ENCODE measurements around the gene FRAS1.
"Not testable (repeated sequence)": the region's sequence is repeated elsewhere in the genome, so short reads cannot be mapped to it uniquely, and the experiment has no call there.

FRAS1 gene

DNA sequence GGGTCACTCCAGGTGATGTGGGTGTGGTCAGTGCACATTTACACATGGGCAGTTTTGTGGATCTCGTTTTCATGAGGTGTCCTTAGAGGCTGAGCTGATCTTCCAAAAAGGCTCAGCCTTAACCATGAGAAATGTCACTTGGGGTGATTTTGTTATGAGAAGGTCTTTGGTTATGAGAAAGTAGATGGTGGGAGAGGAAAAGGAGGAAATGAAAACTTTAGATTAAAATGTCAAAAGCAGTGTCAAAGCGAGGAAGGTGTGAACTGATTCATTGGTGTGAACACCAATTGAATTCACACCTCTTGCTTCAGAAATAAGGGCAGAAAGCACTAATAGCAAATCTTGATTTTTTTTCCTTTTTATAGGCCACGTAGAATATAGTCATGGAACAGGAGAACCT is 394.3 kb downstream of the FRAS1 start:
- H3K9ac ChIP-seq (ENCODE audit: low read length) = no peak overlapping the region
- no peak overlapping the region for H3K4me3 ChIP-seq (ENCODE audit: low read length)
- no peaks in the 10 kb centered on the region for H3K9me3 ChIP-seq (ENCODE audit: control insufficient read depth, low read length)
- no peaks in the 10 kb centered on the region for H3K36me3 ChIP-seq (ENCODE audit: control insufficient read depth, insufficient read depth, low read length, severe bottlenecking)
- no peak for DNase-seq (ENCODE audit: low read depth)
- H3K4me1 ChIP-seq (ENCODE audit: control insufficient read depth, insufficient read depth, low read length) = peaks cover 18% of the 10 kb centered on the region
- H3K27me3 ChIP-seq (replicated peaks; ENCODE audit: control insufficient read depth, insufficient read depth, low read length) = no peaks in the 10 kb centered on the region

DNA sequence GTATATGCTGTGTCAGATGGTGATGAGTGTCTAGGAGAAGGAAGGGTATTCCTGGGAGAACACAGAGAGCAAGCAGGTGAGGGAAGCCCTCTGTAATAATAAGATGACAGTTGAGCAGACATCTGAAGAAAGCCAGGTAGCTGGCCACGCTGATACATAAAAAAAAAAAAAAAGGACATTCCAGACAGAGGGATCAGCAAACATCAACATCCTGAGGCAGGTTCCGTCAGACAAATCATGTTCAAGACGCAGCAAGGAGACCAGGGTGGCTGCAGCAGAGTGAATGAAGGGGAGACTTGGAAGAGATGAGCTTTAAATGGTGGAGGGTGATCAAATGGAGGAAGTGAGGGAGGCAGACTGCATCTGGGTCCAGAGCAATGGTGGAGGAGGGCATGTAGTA is 396.9 kb downstream of the FRAS1 start:
- no peaks in the 10 kb centered on the region for H3K4me1 ChIP-seq (ENCODE audit: control insufficient read depth, insufficient read depth, low read length)
- DNase-seq (ENCODE audit: low read depth) = no peak
- H3K9me3 ChIP-seq (ENCODE audit: control insufficient read depth, low read length) = no peaks in the 10 kb centered on the region
- no peaks in the 10 kb centered on the region for H3K27me3 ChIP-seq (replicated peaks; ENCODE audit: control insufficient read depth, insufficient read depth, low read length)
- no peak overlapping the region for H3K4me3 ChIP-seq (ENCODE audit: low read length)
- no peak overlapping the region for H3K9ac ChIP-seq (ENCODE audit: low read length)
- H3K36me3 ChIP-seq (ENCODE audit: control insufficient read depth, insufficient read depth, low read length, severe bottlenecking) = no peaks in the 10 kb centered on the region

DNA sequence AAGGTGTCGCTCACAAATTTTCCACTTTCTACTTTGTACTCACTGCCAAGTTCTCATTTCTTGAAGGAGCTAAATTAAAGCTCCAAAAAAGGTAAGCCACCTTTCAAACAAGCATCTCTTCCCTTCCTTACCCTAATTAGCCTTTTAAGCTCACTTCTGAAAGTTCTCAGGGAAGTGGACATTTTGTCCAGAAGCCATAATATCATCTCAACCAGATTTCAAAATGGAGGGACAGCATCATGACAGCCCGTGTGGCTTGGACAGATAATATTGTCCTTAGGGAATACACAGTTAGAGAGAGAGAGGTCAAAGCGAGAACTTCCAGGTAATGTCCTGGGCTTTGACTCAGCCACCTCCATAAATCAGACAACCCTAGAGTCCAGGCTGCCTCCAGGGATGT is 400.6 kb downstream of the FRAS1 start:
- Histone ChIP-seq H3K9ac (ENCODE audit: low read length) (no peak overlapping the region), H3K36me3 (ENCODE audit: control insufficient read depth, insufficient read depth, low read length, severe bottlenecking) (no peaks in the 10 kb centered on the region), H3K27me3 (replicated peaks; ENCODE audit: control insufficient read depth, insufficient read depth, low read length) (no peaks in the 10 kb centered on the region), H3K4me3 (ENCODE audit: low read length) (no peak overlapping the region), H3K9me3 (ENCODE audit: control insufficient read depth, low read length) (no peaks in the 10 kb centered on the region), H3K4me1 (ENCODE audit: control insufficient read depth, insufficient read depth, low read length) (no peaks in the 10 kb centered on the region)
- DNase-seq (ENCODE audit: low read depth) = no peak

DNA sequence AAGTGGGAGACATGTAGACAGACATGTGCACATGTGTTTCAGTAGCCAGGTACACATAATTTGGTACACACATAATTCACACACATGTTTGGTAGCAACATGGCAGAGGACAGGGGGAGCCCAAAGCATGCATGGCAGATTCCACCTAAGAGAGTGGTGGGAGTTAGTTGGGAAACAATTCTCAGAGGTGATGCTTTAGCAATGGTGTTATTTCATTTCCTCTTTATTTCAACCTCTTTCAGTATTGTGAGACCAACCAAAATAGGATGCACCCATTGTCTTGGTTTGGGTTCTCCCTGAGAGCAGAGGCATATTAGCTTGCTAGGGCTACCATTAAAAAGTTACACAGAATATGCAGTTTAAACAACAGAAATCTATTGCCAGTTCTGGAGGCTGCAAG is 402.2 kb downstream of the FRAS1 start:
- no peaks in the 10 kb centered on the region for H3K27me3 ChIP-seq (replicated peaks; ENCODE audit: control insufficient read depth, insufficient read depth, low read length)
- H3K4me1 ChIP-seq (ENCODE audit: control insufficient read depth, insufficient read depth, low read length) = no peaks in the 10 kb centered on the region
- no peaks in the 10 kb centered on the region for H3K9me3 ChIP-seq (ENCODE audit: control insufficient read depth, low read length)
- no peak overlapping the region for H3K4me3 ChIP-seq (ENCODE audit: low read length)
- H3K9ac ChIP-seq (ENCODE audit: low read length) = no peak overlapping the region
- peaks cover under 1% of the 10 kb centered on the region for H3K36me3 ChIP-seq (ENCODE audit: control insufficient read depth, insufficient read depth, low read length, severe bottlenecking)
- DNase-seq (ENCODE audit: low read depth) = no peak

DNA sequence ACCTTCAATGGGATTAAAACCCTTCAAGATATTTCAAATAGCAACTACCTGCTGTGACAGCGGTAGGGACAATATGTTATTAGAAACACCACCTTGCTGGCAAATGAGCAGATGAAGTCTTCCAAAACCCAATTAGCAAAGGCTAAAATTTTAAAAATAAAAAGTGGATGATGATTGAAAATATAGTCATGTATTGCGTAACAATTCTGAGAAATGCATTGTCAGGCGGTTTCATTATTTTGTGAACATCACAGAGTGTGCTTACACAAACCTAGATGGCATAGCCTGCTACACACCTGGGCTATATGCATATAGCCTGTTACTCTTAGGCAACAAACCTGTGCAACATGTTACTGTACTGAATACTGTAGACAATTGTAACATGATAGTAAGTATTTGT is 403.2 kb downstream of the FRAS1 start:
- Histone ChIP-seq H3K4me1 (ENCODE audit: control insufficient read depth, insufficient read depth, low read length) (no peaks in the 10 kb centered on the region), H3K36me3 (ENCODE audit: control insufficient read depth, insufficient read depth, low read length, severe bottlenecking) (peaks cover 9% of the 10 kb centered on the region), H3K9me3 (ENCODE audit: control insufficient read depth, low read length) (no peaks in the 10 kb centered on the region), H3K9ac (ENCODE audit: low read length) (no peak overlapping the region), H3K27me3 (replicated peaks; ENCODE audit: control insufficient read depth, insufficient read depth, low read length) (no peaks in the 10 kb centered on the region), H3K4me3 (ENCODE audit: low read length) (no peak overlapping the region)
- no peak for DNase-seq (ENCODE audit: low read depth)

DNA sequence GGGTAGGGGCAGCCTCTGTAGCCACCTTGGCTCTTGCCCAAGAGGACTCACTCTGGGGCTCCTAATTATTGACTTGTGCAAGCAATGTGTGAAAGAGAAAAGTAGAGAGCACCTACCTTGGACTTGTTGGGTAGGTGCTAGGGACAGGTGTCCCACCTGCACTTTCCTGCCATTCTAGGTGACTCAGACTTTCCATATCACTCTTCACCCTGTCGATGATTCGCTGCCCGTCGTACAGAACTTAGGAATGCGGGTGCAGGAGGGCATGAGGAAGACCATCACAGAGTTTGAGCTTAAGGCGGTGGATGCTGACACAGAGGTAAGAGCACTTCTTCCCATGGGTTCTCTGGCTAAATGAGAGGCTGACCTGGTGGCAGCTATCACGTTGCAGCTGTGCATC is 407.1 kb downstream of the FRAS1 start:
- no peaks in the 10 kb centered on the region for H3K9me3 ChIP-seq (ENCODE audit: control insufficient read depth, low read length)
- DNase-seq (ENCODE audit: low read depth) = no peak

DNA sequence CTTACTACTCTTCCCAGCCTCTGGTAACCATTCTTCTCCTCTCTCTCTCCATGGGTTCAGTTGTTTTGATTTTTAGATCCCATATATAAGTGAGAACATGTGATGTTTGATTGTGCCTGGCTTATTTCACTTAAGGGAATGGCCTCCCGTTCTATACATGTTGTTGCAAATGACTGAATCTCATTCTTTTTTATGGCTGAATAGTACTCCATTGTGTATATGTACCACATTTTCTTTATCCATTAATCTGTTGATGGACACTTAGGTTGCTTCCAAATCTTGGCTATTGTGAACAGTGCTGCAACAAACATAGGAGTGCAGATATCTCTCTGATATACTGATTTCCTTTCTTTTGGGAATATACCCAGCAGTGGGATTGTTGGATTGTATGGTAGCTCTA is 410.1 kb downstream of the FRAS1 start:
- not testable (repeated sequence) for H3K9me3 ChIP-seq (ENCODE audit: control insufficient read depth, low read length); DNase-seq (ENCODE audit: low read depth); H3K4me3 ChIP-seq (ENCODE audit: low read length); H3K9ac ChIP-seq (ENCODE audit: low read length); H3K27me3 ChIP-seq (replicated peaks; ENCODE audit: control insufficient read depth, insufficient read depth, low read length); H3K4me1 ChIP-seq (ENCODE audit: control insufficient read depth, insufficient read depth, low read length)
- H3K36me3 ChIP-seq (ENCODE audit: control insufficient read depth, insufficient read depth, low read length, severe bottlenecking) = peaks cover 13% of the 10 kb centered on the region

More for the DNA sequence above, 407.1 kb downstream of the FRAS1 start:
- Histone ChIP-seq H3K27me3 (replicated peaks; ENCODE audit: control insufficient read depth, insufficient read depth, low read length) (no peaks in the 10 kb centered on the region), H3K36me3 (ENCODE audit: control insufficient read depth, insufficient read depth, low read length, severe bottlenecking) (peaks cover 9% of the 10 kb centered on the region), H3K9ac (ENCODE audit: low read length) (no peak overlapping the region), H3K4me3 (ENCODE audit: low read length) (no peak overlapping the region), H3K4me1 (ENCODE audit: control insufficient read depth, insufficient read depth, low read length) (no peaks in the 10 kb centered on the region)

DNA sequence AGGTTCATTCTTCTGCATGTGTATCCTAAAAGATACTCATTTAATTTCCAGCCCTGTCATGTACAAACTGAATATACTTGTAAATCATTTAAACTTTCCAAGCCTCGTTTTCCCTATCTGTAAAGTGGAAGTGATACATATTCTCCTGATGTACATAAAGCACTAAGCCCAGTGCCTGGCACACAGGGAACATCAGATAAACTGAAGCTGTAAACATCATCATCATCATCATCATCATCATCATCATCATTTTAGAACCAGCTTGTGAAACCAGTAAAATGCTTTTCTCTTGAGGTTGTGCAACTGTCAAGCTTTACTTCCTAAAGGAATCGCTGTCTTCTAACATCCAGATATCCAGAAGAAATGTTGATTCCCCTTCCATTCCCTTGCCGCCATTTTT is 411.1 kb downstream of the FRAS1 start:
- no peak for DNase-seq (ENCODE audit: low read depth)
- Histone ChIP-seq H3K4me1 (ENCODE audit: control insufficient read depth, insufficient read depth, low read length) (no peaks in the 10 kb centered on the region), H3K27me3 (replicated peaks; ENCODE audit: control insufficient read depth, insufficient read depth, low read length) (no peaks in the 10 kb centered on the region), H3K36me3 (ENCODE audit: control insufficient read depth, insufficient read depth, low read length, severe bottlenecking) (peaks cover 13% of the 10 kb centered on the region), H3K9me3 (ENCODE audit: control insufficient read depth, low read length) (no peaks in the 10 kb centered on the region), H3K9ac (ENCODE audit: low read length) (no peak overlapping the region), H3K4me3 (ENCODE audit: low read length) (no peak overlapping the region)

DNA sequence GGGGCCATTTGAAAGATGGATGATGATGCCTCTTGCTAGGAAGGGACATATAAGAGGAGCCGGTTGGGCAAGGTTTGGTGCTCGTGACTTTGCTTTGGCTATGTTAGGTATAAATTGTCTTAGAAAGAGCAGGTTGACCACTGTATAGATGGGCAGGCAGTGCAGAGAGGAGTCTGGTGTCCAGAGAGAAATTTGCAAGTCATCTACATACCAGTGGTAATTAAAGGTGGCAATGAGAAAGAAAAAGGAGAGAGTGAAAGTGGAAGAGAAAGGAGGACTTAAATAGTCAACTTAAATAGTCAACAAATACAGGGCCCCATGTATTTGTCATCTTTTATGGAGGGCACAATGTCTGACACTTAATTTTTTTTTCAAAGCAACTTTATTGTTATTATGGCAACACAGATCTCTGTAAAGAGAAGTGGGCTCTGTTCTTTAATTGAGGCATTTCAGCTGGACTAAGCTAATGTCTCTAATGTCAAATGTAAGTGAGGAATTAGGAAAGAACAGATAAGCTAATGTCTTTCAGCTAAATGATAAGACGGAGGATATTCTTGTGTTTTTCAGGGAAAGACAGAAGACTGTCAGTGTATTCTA is 419.1 kb downstream of the FRAS1 start:
- peaks cover 20% of the 10 kb centered on the region for H3K4me1 ChIP-seq (ENCODE audit: control insufficient read depth, insufficient read depth, low read length)
- no peaks in the 10 kb centered on the region for H3K36me3 ChIP-seq (ENCODE audit: control insufficient read depth, insufficient read depth, low read length, severe bottlenecking)
- no peak overlapping the region for H3K4me3 ChIP-seq (ENCODE audit: low read length)
- H3K9ac ChIP-seq (ENCODE audit: low read length) = no peak overlapping the region
- no peaks in the 10 kb centered on the region for H3K9me3 ChIP-seq (ENCODE audit: control insufficient read depth, low read length)
- no peak for DNase-seq (ENCODE audit: low read depth)
- no peaks in the 10 kb centered on the region for H3K27me3 ChIP-seq (replicated peaks; ENCODE audit: control insufficient read depth, insufficient read depth, low read length)

DNA sequence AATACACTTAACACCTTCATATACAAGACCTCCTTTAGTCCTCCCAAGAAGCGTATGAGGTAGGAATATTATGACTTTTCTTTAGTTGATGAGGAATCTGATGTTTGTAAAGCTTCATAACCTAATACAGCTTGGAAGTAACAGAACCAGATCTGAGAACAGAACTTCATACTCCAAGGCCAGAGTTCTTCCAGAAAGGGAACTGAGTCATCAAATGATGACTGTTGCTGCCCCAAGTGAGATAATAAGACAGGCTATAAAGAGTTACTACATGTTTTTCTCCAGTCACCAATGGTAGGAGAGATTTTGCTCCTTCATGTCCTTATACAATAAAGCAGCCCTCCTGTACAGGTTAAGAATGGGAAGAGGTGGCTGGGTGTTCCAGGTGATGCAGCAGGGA is 420.2 kb downstream of the FRAS1 start:
- no peak overlapping the region for H3K9ac ChIP-seq (ENCODE audit: low read length)
- peaks cover 2% of the 10 kb centered on the region for H3K36me3 ChIP-seq (ENCODE audit: control insufficient read depth, insufficient read depth, low read length, severe bottlenecking)
- no peak overlapping the region for H3K4me3 ChIP-seq (ENCODE audit: low read length)
- H3K9me3 ChIP-seq (ENCODE audit: control insufficient read depth, low read length) = no peaks in the 10 kb centered on the region
- DNase-seq (ENCODE audit: low read depth) = no peak
- H3K4me1 ChIP-seq (ENCODE audit: control insufficient read depth, insufficient read depth, low read length) = peaks cover 30% of the 10 kb centered on the region
- no peaks in the 10 kb centered on the region for H3K27me3 ChIP-seq (replicated peaks; ENCODE audit: control insufficient read depth, insufficient read depth, low read length)

DNA sequence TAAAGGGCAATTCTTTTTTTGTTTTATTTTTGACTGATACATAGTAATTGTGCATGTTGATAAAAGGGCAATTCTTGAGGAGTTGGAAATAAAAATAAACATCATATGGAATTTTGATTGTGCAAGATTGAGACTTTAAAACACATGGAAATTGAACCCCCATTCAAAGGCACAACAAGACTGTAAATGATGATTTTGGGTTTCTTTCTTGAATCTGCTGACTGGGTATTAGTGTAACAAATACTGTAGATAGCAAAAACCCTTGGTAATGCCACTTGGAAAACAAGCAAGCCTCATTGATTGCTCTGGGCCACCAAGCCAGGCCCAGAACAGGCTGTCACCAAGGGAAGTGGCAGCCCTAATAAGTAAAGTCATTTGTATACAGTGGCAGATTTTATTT is 421.4 kb downstream of the FRAS1 start:
- Histone ChIP-seq H3K9me3 (ENCODE audit: control insufficient read depth, low read length) (no peaks in the 10 kb centered on the region), H3K36me3 (ENCODE audit: control insufficient read depth, insufficient read depth, low read length, severe bottlenecking) (peaks cover 3% of the 10 kb centered on the region), H3K4me3 (ENCODE audit: low read length) (no peak overlapping the region), H3K9ac (ENCODE audit: low read length) (no peak overlapping the region), H3K4me1 (ENCODE audit: control insufficient read depth, insufficient read depth, low read length) (peaks cover 31% of the 10 kb centered on the region), H3K27me3 (replicated peaks; ENCODE audit: control insufficient read depth, insufficient read depth, low read length) (no peaks in the 10 kb centered on the region)
- peak; percentile 36 for DNase-seq (ENCODE audit: low read depth)

DNA sequence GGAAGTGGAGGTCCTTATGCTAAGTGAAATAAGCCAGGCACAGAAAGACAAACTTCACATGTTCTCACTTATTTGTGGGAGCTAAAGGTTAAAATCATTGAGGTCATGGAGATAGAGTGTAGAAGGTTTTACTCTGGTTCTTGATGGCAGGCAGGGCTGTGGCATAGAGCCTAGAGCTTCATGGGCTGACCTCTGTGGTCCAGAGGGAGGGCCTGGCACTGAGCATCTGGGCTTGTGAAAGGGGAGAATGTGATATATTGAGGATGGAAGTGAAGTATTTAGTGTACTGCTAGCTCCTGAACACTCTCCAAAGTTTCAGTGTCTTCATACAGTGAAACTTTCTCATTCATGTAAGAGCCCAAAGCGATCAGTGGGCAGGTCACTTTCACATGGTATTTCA is 423.2 kb downstream of the FRAS1 start:
- H3K9ac ChIP-seq (ENCODE audit: low read length) = peak overlapping the region; percentile 65
- peaks cover 44% of the 10 kb centered on the region for H3K4me1 ChIP-seq (ENCODE audit: control insufficient read depth, insufficient read depth, low read length)
- H3K9me3 ChIP-seq (ENCODE audit: control insufficient read depth, low read length) = no peaks in the 10 kb centered on the region
- no peaks in the 10 kb centered on the region for H3K27me3 ChIP-seq (replicated peaks; ENCODE audit: control insufficient read depth, insufficient read depth, low read length)
- no peak for DNase-seq (ENCODE audit: low read depth)
- H3K4me3 ChIP-seq (ENCODE audit: low read length) = peak overlapping the region; percentile 12
- H3K36me3 ChIP-seq (ENCODE audit: control insufficient read depth, insufficient read depth, low read length, severe bottlenecking) = peaks cover 3% of the 10 kb centered on the region

All from adipocyte (in vitro differentiated cells).